Muscle layer of duodenum (tissue), 2 donors: ENCODE results near the gene MLXIPL.
A peak's percentile ranks its signal among the peaks of the same experiment; 100 is the strongest.

Experiments used
- H3K27ac ChIP-seq: one replicate; pipeline ENCODE4 v1.7.0; 2013; ENCODE audit warnings: mild to moderate bottlenecking, low read length
- H3K27me3 ChIP-seq: one replicate; pipeline ENCODE4 v1.7.0; 2013; ENCODE audit warnings: low read depth, mild to moderate bottlenecking, control low read depth, low read length
- H3K36me3 ChIP-seq, 2 donors: one replicate each; pipeline ENCODE4 v1.7.0; 2013; ENCODE audit warnings: low read length in 2 of 2, control low read depth in 1 of 2, mild to moderate bottlenecking in 1 of 2; ENCODE audit not compliant: insufficient read depth in 2 of 2, control insufficient read depth in 1 of 2
- H3K4me1 ChIP-seq, 2 donors: one replicate each; pipeline ENCODE4 v1.7.0; 2013; ENCODE audit warnings: low read length in 2 of 2, mild to moderate bottlenecking in 2 of 2, control low read depth in 1 of 2, moderate library complexity in 1 of 2; ENCODE audit not compliant: insufficient read depth in 2 of 2, control insufficient read depth in 1 of 2
- H3K4me3 ChIP-seq, 2 donors: one replicate each; pipeline ENCODE4 v1.7.0; 2013; ENCODE audit warnings: low read length in 2 of 2, low read depth in 1 of 2, mild to moderate bottlenecking in 1 of 2
- H3K9me3 ChIP-seq, 2 donors: one replicate each; pipeline ENCODE4 v1.7.0; 2013; ENCODE audit warnings: low read length in 2 of 2, control low read depth in 1 of 2, mild to moderate bottlenecking in 1 of 2; ENCODE audit not compliant: control insufficient read depth in 1 of 2
- donor health status: healthy.

MLXIPL gene, protein sequence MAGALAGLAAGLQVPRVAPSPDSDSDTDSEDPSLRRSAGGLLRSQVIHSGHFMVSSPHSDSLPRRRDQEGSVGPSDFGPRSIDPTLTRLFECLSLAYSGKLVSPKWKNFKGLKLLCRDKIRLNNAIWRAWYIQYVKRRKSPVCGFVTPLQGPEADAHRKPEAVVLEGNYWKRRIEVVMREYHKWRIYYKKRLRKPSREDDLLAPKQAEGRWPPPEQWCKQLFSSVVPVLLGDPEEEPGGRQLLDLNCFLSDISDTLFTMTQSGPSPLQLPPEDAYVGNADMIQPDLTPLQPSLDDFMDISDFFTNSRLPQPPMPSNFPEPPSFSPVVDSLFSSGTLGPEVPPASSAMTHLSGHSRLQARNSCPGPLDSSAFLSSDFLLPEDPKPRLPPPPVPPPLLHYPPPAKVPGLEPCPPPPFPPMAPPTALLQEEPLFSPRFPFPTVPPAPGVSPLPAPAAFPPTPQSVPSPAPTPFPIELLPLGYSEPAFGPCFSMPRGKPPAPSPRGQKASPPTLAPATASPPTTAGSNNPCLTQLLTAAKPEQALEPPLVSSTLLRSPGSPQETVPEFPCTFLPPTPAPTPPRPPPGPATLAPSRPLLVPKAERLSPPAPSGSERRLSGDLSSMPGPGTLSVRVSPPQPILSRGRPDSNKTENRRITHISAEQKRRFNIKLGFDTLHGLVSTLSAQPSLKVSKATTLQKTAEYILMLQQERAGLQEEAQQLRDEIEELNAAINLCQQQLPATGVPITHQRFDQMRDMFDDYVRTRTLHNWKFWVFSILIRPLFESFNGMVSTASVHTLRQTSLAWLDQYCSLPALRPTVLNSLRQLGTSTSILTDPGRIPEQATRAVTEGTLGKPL

DNA sequence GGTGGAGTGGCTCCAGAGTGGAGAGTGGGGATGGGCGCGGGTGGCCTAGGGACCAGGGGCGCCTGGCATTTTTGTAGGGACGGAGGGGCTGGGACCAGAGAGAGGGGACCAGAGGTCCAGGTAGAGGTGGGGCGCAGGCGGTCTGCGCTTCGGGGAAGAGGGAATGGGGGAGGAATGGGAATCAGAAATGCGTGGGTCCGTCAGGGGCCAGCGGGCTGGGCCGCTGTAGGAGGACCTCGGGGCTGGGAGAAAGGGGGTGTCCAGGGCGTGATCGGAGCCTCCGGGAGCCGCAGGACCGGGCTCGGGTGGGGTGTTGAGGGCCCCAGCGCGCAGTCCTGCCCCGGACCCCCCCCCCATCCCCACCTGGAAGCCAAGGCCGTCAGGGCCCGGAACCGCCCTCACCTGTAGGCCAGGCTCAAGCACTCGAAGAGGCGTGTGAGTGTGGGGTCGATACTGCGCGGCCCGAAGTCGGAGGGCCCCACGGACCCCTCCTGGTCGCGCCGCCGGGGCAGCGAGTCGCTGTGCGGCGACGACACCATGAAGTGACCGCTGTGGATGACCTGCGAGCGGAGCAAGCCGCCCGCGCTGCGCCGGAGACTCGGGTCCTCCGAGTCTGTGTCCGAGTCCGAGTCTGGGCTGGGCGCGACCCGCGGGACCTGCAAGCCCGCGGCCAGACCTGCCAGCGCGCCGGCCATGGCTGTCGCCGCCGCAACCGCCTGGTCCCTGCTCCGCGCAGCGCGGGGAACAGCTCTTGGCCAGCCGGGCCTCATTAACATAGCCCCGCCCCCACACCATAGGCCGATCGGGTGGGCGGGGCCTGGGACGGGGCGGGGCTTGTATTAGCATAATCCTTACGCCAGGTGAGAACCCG lies at the start of gene MLXIPL:
TSS of gene MLXIPL (minus strand) at position 725 of the 871 bp plus-strand sequence. CDS start at position 695, 30 bp downstream.
- H3K4me1 ChIP-seq: peaks cover 0 to 18% of the 10 kb centered on the region in 2 donors
- H3K9me3 ChIP-seq: no peaks in the 10 kb centered on the region
- H3K27ac ChIP-seq: no peak within 1 kb of the TSS
- H3K4me3 ChIP-seq: peak within 1 kb of the TSS; percentile 39 to 73
- H3K27me3 ChIP-seq: peaks cover 16% of the 10 kb centered on the region
- H3K36me3 ChIP-seq: no peaks in the 10 kb centered on the region

DNA sequence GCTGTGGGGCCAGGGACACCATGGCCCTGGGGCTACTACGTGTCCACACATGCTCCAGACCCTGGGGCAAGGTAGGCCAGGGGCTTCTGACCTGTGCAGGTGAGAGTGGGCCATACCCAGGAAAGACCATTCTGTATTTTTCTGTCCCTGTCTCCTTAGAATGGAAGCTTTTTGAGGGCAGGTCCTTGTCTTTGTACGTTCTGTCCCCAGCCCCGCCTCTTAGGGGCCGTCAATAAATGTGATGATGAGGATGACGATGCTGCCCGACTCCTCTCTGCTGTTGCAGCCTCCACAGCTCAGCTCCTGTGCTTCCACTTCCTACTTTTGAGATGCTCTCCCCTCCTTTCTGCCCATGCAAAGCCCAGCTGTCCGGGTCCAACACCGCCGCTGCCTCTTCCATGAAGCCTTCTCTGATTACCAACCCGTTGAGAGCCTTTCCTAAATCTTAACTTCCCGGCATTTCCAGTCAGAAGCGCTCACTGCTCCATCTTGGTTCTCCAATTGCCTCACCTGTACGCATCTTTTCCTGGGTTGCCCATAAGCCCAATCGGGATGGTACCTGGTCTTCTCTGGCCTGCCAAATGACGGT lies 47.6 kb upstream of the MLXIPL start:
- H3K4me1 ChIP-seq: peaks cover 0 to 15% of the 10 kb centered on the region in 2 donors
- no peaks in the 10 kb centered on the region for H3K36me3 ChIP-seq
- no peaks in the 10 kb centered on the region for H3K27me3 ChIP-seq
- no peaks in the 10 kb centered on the region for H3K9me3 ChIP-seq
- H3K27ac ChIP-seq: no peak overlapping the region
- H3K4me3 ChIP-seq: no peak overlapping the region

DNA sequence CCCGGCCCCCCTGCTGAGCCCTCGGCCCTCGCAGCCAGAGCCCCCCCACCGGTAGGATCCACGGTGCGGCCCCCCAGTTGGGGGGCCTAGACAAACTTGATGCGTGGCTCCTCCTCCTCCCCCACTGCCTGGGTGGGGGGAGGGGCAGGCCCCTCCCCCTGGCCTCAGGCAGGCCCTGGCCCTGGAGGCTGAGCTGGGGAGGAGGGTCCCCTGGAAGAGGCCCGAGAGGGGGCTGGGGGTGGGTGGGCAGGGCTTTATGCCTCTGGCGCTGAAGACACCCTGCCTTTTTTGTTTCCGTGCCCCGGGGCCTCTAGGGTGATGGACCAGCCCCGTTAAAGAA lies 47.0 kb upstream of the MLXIPL start:
- no peaks in the 10 kb centered on the region for H3K27me3 ChIP-seq
- no peaks in the 10 kb centered on the region for H3K9me3 ChIP-seq
- H3K4me3 ChIP-seq: no peak overlapping the region
- H3K36me3 ChIP-seq: no peaks in the 10 kb centered on the region
- H3K4me1 ChIP-seq: peaks cover 0 to 15% of the 10 kb centered on the region in 2 donors
- H3K27ac ChIP-seq: no peak overlapping the region

DNA sequence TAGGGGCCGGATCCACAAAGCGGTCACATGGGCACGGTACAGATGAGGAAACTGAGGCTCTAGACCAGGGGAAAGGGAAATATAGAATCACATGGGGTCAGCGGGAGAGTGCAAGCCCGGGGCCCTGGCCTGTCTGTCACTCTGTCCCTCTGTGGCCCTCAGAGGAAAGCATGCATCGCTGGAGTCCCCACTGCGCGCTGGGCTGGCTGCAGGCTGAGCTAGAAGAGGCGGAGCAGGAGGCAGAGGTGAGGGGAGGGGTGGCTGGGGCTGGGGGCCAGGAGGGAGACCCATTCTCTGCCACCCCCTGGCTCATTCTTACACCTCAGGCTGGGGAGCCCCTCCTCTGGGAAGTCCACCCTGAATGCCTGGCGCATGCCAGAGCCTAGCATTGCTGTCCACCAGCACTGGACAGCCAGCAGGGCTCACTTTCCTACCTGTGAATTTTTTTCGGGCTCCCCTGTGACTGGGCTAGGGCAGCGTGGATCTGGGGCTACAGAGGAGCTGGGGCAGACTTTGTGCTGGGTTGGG lies 45.6 kb upstream of the MLXIPL start:
- H3K36me3 ChIP-seq: no peaks in the 10 kb centered on the region
- H3K9me3 ChIP-seq: no peaks in the 10 kb centered on the region
- H3K27ac ChIP-seq: no peak overlapping the region
- peaks cover 0 to 15% of the 10 kb centered on the region in 2 donors for H3K4me1 ChIP-seq
- H3K4me3 ChIP-seq: no peak overlapping the region
- H3K27me3 ChIP-seq: no peaks in the 10 kb centered on the region

DNA sequence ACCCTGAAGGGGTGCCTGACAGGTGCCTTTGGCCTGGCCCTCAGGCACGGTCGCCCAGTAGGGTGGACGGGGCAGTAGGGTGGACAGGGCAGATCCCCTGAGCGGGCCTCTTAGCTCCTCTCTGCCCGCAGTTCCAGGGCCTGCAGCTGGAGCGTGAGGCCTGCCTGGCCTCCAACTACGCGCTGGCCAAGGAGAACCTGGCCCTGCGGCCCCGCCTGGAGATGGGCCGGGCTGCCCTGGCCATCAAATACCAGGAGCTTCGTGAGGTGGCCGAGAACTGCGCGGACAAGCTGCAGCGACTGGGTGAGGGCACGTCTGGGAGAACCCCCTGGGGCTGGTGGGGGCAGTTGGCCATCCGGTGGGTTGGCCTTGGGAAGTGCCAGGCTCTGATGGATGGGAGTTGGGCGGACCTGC lies 45.0 kb upstream of the MLXIPL start:
- H3K4me1 ChIP-seq: peaks cover 0 to 15% of the 10 kb centered on the region in 2 donors
- H3K4me3 ChIP-seq: no peak overlapping the region
- H3K36me3 ChIP-seq: no peaks in the 10 kb centered on the region
- no peak overlapping the region for H3K27ac ChIP-seq
- H3K27me3 ChIP-seq: no peaks in the 10 kb centered on the region
- H3K9me3 ChIP-seq: no peaks in the 10 kb centered on the region

DNA sequence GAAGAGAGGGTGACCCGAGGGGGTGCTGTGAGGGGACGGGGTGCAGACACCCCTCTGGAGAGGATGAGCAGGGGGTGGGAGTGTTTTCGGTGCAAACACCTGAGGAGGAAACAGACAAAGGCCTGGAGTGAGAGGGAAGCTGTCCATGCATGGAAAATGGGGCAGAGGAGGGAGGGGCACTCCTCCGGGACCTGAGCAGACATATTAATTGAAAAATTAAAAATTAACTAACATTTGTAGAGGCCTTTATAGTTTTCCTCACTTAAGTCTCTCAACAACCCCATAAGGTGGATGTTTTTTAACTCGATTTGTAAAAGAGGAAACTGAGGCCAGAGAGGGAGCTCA lies 44.5 kb upstream of the MLXIPL start:
- Histone ChIP-seq H3K4me1 (peaks cover 0 to 15% of the 10 kb centered on the region in 2 donors), H3K27me3 (no peaks in the 10 kb centered on the region), H3K36me3 (no peaks in the 10 kb centered on the region), H3K4me3 (peak overlapping the region; percentile 62 to 75), H3K27ac (no peak overlapping the region), H3K9me3 (no peaks in the 10 kb centered on the region)

DNA sequence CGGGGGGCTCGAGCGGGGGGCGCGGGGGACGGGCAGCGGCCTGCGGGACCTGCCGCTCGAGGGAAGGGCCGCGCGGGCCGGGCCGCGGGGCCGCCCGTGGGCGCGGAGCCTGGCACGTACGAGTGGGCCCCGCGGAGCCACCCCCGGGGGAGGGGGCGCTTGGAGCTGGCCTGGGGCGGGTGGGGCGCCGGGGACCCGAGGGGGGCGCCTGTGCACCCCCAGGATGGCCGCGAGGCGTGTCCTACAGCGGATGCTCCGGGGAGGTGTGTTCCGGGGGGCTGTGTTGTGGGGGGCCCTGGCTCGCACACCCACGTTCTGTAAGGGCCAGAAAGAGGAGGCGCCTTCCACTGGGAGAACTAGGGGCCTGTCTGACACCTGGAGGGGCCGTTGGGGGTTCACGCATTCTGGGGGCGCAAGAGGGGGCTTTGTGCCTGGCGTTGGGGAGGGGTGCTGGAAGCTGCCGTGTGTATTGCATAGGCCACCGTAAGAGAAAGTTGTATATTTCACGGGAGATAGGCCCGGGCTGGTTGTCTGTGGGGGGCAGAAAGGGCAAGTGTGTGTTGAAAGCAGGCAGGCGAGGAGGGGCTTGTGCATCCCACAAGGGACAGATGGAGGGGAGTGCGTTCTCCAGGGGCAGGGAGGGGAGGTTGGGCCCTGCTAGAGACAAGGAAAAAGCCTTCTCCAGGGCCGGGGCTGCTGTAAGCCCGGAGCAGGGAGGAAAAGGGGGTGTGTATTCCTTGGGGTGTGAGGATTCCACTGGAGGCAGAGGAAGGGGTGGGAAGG lies 44.0 kb upstream of the MLXIPL start:
- Histone ChIP-seq H3K9me3 (peaks cover 0 to under 1% of the 10 kb centered on the region in 2 donors), H3K27ac (no peak overlapping the region), H3K4me3 (peak overlapping the region; percentile 62 to 75), H3K36me3 (no peaks in the 10 kb centered on the region), H3K4me1 (peaks cover 0 to 15% of the 10 kb centered on the region in 2 donors), H3K27me3 (no peaks in the 10 kb centered on the region)

DNA sequence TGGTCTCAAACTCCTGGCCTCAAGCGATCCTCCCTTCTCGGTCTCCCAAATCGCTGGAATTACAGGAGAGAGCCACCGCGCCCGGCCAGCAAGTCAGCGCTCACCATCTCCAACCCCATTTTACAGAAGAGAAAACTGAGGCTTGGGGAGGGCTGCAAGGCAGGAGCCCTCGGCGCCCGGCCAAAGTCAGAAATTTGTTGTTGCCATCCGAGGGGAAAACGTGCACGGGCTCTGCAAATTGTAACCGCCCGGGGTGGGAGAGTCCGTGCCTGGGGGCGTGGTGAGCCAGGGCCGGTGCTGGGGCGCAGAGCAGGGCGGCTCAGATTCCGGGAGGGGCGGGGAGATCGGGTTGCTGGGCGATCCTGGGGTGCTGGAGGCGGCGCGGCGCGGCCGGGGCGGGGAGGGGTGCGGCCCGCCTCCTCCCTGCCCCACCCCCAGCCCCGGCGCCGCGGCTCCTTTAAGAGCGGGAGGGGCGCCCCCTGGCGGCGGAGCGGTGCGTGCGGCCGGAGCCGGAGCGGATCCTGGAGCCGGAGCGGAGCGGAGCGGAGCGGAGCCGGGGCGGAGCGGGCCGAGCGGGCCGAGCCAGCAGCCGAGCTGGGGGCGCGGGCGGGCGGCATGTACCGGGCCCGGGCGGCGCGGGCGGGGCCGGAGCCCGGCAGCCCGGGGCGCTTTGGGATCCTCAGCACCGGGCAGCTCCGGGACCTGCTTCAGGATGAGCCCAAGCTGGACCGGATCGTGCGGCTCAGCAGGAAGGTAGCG lies 43.2 kb upstream of the MLXIPL start, which contains the start of gene VPS37D:
TSS of gene VPS37D (plus strand) at position 488 of the 759 bp plus-strand sequence. CDS start at position 616, 128 bp downstream.
- no peak within 1 kb of the TSS for H3K27ac ChIP-seq
- H3K27me3 ChIP-seq: no peaks in the 10 kb centered on the region
- no peaks in the 10 kb centered on the region for H3K36me3 ChIP-seq
- H3K4me1 ChIP-seq: peaks cover 0 to 15% of the 10 kb centered on the region in 2 donors
- H3K9me3 ChIP-seq: peaks cover 5 to 6% of the 10 kb centered on the region in 2 donors
- H3K4me3 ChIP-seq: peak within 1 kb of the TSS; percentile 62 to 75

DNA sequence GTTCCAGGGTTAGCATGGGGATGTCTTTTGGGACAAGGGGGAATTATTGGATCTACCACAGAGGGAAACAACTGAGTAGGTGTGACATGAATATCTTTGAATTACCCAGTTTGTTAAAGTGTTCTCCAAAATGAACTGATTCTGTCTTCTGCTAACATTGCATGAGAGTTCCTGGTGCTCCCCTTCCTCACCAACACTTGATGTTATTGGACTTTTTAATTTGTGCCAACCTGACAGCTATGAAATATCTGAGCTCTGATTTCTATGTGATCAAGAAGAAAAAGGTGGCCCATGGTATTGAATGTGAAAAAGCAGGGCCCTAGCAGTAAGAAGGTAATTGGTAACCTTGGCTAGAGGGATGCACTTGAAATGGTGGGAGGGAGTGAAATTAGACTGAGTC lies 38.7 kb upstream of the MLXIPL start:
- Histone ChIP-seq H3K9me3 (peaks cover 5 to 6% of the 10 kb centered on the region in 2 donors), H3K4me1 (peaks cover 0 to 4% of the 10 kb centered on the region in 2 donors), H3K27me3 (no peaks in the 10 kb centered on the region), H3K36me3 (no peaks in the 10 kb centered on the region), H3K27ac (no peak overlapping the region), H3K4me3 (no peak overlapping the region)
